ENCODE results near the gene GNAL. TPM values are rescaled to one million over a fixed set of nuclear protein-coding genes. Genes with fewer than 3 reads are reported as not detected.

GNAL gene
- total RNA-seq, 1 donor from 2014 or later = 26.8 TPM

- Histone ChIP-seq H2AFZ (replicated peaks) (peak overlapping the region; percentile 75), H3K79me2 (ENCODE audit: low read depth) (no peaks in the 10 kb centered on the region), H3K4me2 (peak overlapping the region; percentile 80), H3K4me3 (peak overlapping the region; percentile 40), H3K27ac (no peak overlapping the region), H3K36me3 (no peaks in the 10 kb centered on the region), H3K9ac (no peak overlapping the region), H3K27me3 (peaks cover 48% of the 10 kb centered on the region), H4K20me1 (ENCODE audit: low read depth) (no peaks in the 10 kb centered on the region), H3K9me3 (ENCODE audit: low read depth) (no peaks in the 10 kb centered on the region), H3F3A (ENCODE audit: low read depth) (peaks cover 18% of the 10 kb centered on the region), H3K4me1 (peaks cover 11% of the 10 kb centered on the region)
- H3K4me1 Mint-ChIP-seq = peaks cover 21% of the 10 kb centered on the region
- TF ChIP-seq, protein P1, sequence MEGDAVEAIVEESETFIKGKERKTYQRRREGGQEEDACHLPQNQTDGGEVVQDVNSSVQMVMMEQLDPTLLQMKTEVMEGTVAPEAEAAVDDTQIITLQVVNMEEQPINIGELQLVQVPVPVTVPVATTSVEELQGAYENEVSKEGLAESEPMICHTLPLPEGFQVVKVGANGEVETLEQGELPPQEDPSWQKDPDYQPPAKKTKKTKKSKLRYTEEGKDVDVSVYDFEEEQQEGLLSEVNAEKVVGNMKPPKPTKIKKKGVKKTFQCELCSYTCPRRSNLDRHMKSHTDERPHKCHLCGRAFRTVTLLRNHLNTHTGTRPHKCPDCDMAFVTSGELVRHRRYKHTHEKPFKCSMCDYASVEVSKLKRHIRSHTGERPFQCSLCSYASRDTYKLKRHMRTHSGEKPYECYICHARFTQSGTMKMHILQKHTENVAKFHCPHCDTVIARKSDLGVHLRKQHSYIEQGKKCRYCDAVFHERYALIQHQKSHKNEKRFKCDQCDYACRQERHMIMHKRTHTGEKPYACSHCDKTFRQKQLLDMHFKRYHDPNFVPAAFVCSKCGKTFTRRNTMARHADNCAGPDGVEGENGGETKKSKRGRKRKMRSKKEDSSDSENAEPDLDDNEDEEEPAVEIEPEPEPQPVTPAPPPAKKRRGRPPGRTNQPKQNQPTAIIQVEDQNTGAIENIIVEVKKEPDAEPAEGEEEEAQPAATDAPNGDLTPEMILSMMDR (IDR thresholded peaks at IDR 0.05) = no peak
- peak; percentile 92 for TF ChIP-seq EZH2phosphoT487 (IDR thresholded peaks at IDR 0.05)
- TF ChIP-seq EZH2 (IDR thresholded peaks at IDR 0.05) = peak; percentile 83
- H3K36me3 Mint-ChIP-seq = peaks cover 3% of the 10 kb centered on the region
- H3K4me3 Mint-ChIP-seq = peak overlapping the region; percentile 89
- DNase-seq (ENCODE audit: low spot score) = peak; percentile 75
- H3K27me3 Mint-ChIP-seq (ENCODE audit: insufficient read depth, low read depth) = peaks cover 32% of the 10 kb centered on the region
- peak overlapping the region; percentile 48 for H3K27ac Mint-ChIP-seq
- peaks cover 19% of the 10 kb centered on the region for H3K9me3 Mint-ChIP-seq
Observed at GRCh38 chr18:11752116-11752911, 63.2 kb downstream of the GNAL start.

DNA sequence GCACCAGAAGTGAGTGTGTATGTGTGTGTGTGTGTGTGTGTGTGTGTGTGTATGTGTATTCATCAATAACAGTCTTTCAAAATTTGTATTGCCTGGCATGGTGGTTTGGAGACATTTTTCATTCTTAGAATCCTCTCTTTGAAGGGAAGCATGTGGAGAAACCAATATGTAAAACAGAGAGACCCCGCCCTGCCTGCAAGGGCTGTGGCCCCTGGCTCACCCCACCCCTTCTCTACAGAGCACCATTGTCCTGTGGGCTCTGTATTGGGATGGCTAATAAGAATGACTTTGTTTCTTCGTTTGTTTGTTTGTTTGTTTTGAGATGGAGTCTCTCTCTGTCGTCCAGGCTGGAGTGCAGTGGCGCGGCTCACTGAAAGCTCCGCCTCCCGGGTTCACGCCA lies 65.9 kb downstream of the GNAL start:
- peaks cover 26% of the 10 kb centered on the region for H3K27me3 Mint-ChIP-seq (ENCODE audit: insufficient read depth, low read depth)
- no peaks in the 10 kb centered on the region for H3K9me3 ChIP-seq (ENCODE audit: low read depth)

DNA sequence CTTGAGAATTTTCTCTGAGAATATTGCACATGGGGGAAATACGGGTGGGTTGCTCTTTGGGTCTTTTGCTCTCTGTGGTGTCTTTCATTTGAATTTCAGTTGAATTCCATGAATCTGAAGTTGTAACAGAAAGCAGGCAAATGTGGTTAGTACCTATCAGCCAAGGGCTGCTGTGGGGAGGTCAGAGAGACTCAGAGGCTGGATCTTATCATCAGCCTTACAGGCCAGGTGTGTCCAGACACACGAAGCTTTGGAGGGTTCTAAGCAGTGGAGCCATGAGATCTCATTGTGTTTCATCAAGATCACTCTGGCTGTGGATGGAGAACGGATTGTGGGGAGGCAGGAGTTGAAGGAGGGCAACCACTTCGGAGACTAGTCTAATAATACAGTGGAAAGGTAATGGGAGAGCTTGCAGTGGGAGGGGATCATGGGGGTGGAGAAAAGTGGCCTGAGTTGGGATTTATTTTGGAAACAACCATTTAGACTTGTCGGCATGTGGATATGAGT lies 68.1 kb downstream of the GNAL start:
- H3K27me3 Mint-ChIP-seq (ENCODE audit: insufficient read depth, low read depth) = peaks cover 13% of the 10 kb centered on the region
- TF ChIP-seq EZH2phosphoT487 (IDR thresholded peaks at IDR 0.05) = no peak
- no peak for TF ChIP-seq EZH2 (IDR thresholded peaks at IDR 0.05)
- TF ChIP-seq, protein P1 (IDR thresholded peaks at IDR 0.05) = no peak
- Histone ChIP-seq H3F3A (ENCODE audit: low read depth) (peaks cover 11% of the 10 kb centered on the region), H2AFZ (replicated peaks) (no peak overlapping the region), H3K36me3 (no peaks in the 10 kb centered on the region), H4K20me1 (ENCODE audit: low read depth) (no peaks in the 10 kb centered on the region), H3K4me2 (no peak overlapping the region), H3K9ac (no peak overlapping the region), H3K27ac (no peak overlapping the region), H3K27me3 (peaks cover 23% of the 10 kb centered on the region), H3K79me2 (ENCODE audit: low read depth) (no peaks in the 10 kb centered on the region), H3K9me3 (ENCODE audit: low read depth) (no peaks in the 10 kb centered on the region), H3K4me3 (no peak overlapping the region), H3K4me1 (peaks cover 10% of the 10 kb centered on the region)
- H3K4me3 Mint-ChIP-seq = no peak overlapping the region
- H3K4me1 Mint-ChIP-seq = peaks cover 18% of the 10 kb centered on the region
- DNase-seq (ENCODE audit: low spot score) = no peak
- no peak overlapping the region for H3K27ac Mint-ChIP-seq
- H3K36me3 Mint-ChIP-seq = peaks cover 1% of the 10 kb centered on the region
- peaks cover under 1% of the 10 kb centered on the region for H3K9me3 Mint-ChIP-seq

More for the DNA sequence above, 65.9 kb downstream of the GNAL start:
- DNase-seq (ENCODE audit: low spot score) = no peak
- Mint-ChIP-seq H3K4me1 (peaks cover 13% of the 10 kb centered on the region), H3K4me3 (no peak overlapping the region), H3K27ac (no peak overlapping the region), H3K36me3 (peaks cover 3% of the 10 kb centered on the region), H3K9me3 (peaks cover 14% of the 10 kb centered on the region)
- TF ChIP-seq EZH2phosphoT487 (IDR thresholded peaks at IDR 0.05) = no peak
- H3K79me2 ChIP-seq (ENCODE audit: low read depth) = no peaks in the 10 kb centered on the region
- no peak overlapping the region for H3K9ac ChIP-seq
- H3K36me3 ChIP-seq = no peaks in the 10 kb centered on the region
- H3K4me3 ChIP-seq = no peak overlapping the region
- peaks cover 18% of the 10 kb centered on the region for H3F3A ChIP-seq (ENCODE audit: low read depth)
- no peak overlapping the region for H3K4me2 ChIP-seq
- no peak overlapping the region for H2AFZ ChIP-seq (replicated peaks)
- peaks cover 44% of the 10 kb centered on the region for H3K27me3 ChIP-seq
- no peaks in the 10 kb centered on the region for H4K20me1 ChIP-seq (ENCODE audit: low read depth)
- no peak overlapping the region for H3K27ac ChIP-seq
- peaks cover 11% of the 10 kb centered on the region for H3K4me1 ChIP-seq

GRCh38 chr18:11759456-11759855 lies 70.4 kb downstream of the GNAL start:
- H3K27ac Mint-ChIP-seq = no peak overlapping the region
- no peaks in the 10 kb centered on the region for H3K27me3 ChIP-seq
- no peak overlapping the region for H3K4me3 ChIP-seq
- no peaks in the 10 kb centered on the region for H3K79me2 ChIP-seq (ENCODE audit: low read depth)
- no peak for TF ChIP-seq EZH2 (IDR thresholded peaks at IDR 0.05)
- no peak for TF ChIP-seq EZH2phosphoT487 (IDR thresholded peaks at IDR 0.05)
- TF ChIP-seq, protein P1 (IDR thresholded peaks at IDR 0.05) = no peak
- H3K9ac ChIP-seq = no peak overlapping the region
- no peak overlapping the region for H3K27ac ChIP-seq
- H3K27me3 Mint-ChIP-seq (ENCODE audit: insufficient read depth, low read depth) = peaks cover 3% of the 10 kb centered on the region
- no peaks in the 10 kb centered on the region for H3K9me3 ChIP-seq (ENCODE audit: low read depth)
- H3K4me2 ChIP-seq = no peak overlapping the region
- H3K4me3 Mint-ChIP-seq = no peak overlapping the region
- H4K20me1 ChIP-seq (ENCODE audit: low read depth) = no peaks in the 10 kb centered on the region
- H3K9me3 Mint-ChIP-seq = no peaks in the 10 kb centered on the region
- no peaks in the 10 kb centered on the region for H3F3A ChIP-seq (ENCODE audit: low read depth)
- no peak for DNase-seq (ENCODE audit: low spot score)
- H3K36me3 Mint-ChIP-seq = no peaks in the 10 kb centered on the region
- H3K4me1 Mint-ChIP-seq = peaks cover 9% of the 10 kb centered on the region
- no peaks in the 10 kb centered on the region for H3K36me3 ChIP-seq
- peaks cover 3% of the 10 kb centered on the region for H3K4me1 ChIP-seq
- no peak overlapping the region for H2AFZ ChIP-seq (replicated peaks)

All from neural progenitor cell (in vitro differentiated cells).